DND-41 (cell line): ENCODE measurements around the gene TMEM161B.

ENCODE experiments used
- CTCF ChIP-seq: IDR thresholded peaks from 2 replicates; pipeline ENCODE4 v1.5.1; 2012; ENCODE audit warnings: borderline replicate concordance, low read length, moderate library complexity, mild to moderate bottlenecking; ENCODE audit not compliant: poor library complexity, severe bottlenecking; ENCODE audit errors: extremely low read depth
- EZH2 ChIP-seq: IDR thresholded peaks from 3 replicates; pipeline ENCODE4 v1.6.1; 2012; ENCODE audit warnings: borderline replicate concordance, low read depth, mild to moderate bottlenecking, moderate library complexity, low read length, inconsistent platforms; ENCODE audit not compliant: severe bottlenecking

GRCh38 chr5:88183255-88183654 is 85.4 kb downstream of the TMEM161B start:
- TF ChIP-seq CTCF (no peak), EZH2 (no peak)
